GM20000 (cell line): ENCODE data around the gene ITPR3.

Experiments used
- DNase-seq: peaks from one replicate; pipeline ENCODE4 v3.0.0; 2012; ENCODE audit warnings: low spot score
- TF ChIP-seq, protein P1 (sequence below): IDR thresholded peaks from 2 replicates; pipeline ENCODE4 v1.5.1; 2012; ENCODE audit warnings: mild to moderate bottlenecking, control low read depth; ENCODE audit errors: extremely low read depth, missing control alignments

Gene ITPR3

DNA sequence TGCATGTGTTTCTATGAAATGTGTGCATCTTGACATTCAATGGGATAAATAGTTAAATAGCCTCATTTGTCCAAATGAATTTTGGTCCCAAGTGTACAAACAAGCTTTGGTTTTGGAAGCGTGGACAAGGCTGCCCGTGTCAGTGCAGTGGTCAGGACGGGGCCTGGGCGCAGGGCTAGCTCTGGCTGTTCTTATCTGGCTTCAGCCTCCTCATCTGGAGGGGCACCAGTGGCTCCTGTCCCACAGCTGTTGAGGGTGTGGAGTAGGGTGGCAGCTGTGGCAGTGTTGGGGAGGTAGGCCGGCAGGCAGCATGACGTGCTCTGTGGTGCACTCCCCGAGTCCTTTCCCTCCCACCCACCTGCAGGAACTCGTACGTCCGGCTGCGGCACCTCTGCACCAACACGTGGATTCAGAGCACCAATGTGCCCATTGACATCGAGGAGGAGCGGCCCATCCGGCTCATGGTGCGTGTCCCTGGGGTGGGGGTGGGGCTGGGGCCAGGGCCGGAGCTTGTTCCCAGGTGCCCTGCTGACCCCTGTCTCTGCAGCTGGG, 43.5 kb downstream of the ITPR3 start:
- DNase-seq: no peak
- TF ChIP-seq, protein P1, sequence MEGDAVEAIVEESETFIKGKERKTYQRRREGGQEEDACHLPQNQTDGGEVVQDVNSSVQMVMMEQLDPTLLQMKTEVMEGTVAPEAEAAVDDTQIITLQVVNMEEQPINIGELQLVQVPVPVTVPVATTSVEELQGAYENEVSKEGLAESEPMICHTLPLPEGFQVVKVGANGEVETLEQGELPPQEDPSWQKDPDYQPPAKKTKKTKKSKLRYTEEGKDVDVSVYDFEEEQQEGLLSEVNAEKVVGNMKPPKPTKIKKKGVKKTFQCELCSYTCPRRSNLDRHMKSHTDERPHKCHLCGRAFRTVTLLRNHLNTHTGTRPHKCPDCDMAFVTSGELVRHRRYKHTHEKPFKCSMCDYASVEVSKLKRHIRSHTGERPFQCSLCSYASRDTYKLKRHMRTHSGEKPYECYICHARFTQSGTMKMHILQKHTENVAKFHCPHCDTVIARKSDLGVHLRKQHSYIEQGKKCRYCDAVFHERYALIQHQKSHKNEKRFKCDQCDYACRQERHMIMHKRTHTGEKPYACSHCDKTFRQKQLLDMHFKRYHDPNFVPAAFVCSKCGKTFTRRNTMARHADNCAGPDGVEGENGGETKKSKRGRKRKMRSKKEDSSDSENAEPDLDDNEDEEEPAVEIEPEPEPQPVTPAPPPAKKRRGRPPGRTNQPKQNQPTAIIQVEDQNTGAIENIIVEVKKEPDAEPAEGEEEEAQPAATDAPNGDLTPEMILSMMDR: no peak

DNA sequence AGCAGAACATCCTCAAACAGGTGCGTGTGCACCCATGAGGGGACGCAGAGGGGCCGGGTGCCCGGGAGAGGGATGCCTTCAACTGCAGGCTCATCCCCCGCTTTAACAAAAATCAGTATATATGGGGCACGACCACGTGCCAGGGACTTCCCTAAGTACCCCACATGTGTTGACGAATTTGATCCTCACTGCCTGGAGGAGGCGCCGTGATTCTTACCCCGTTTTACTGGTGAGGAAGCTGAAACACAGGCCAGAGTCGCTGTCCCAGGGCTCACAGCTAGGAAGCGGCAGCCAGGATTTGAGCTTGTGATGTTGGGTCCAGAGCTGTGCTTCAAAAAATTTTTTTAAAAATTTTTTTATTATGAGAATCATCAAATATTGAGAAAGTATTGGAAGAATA, 44.8 kb downstream of the ITPR3 start:
- TF ChIP-seq, protein P1: no peak

GRCh38 chr6:33667072-33667471, 46.0 kb downstream of the ITPR3 start:
- TF ChIP-seq, protein P1: no peak
- DNase-seq: no peak

More for the DNA sequence above, 44.8 kb downstream of the ITPR3 start:
- DNase-seq: no peak

GRCh38 chr6:33667776-33668175, 46.7 kb downstream of the ITPR3 start:
- TF ChIP-seq, protein P1: no peak
- DNase-seq: no peak

DNA sequence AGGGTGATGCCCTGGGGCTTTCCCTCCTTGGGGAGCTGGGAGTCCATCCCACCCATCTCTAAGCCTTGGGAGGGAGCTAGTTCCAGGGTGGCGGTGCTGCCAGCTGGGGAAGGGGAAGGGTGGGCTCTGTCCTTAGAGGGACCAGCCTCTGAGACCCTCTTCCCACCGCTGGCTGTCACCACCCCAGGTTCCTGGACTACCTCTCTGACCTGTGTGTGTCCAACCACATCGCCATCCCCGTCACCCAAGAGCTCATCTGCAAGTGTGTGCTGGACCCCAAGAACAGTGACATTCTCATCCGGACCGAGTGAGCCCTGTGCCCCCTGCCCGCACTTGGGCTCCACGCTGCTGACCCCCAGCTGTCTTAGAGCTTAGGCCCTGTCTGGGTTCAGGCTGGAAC, 47.2 kb downstream of the ITPR3 start:
- no peak for DNase-seq
- TF ChIP-seq, protein P1: no peak

DNA sequence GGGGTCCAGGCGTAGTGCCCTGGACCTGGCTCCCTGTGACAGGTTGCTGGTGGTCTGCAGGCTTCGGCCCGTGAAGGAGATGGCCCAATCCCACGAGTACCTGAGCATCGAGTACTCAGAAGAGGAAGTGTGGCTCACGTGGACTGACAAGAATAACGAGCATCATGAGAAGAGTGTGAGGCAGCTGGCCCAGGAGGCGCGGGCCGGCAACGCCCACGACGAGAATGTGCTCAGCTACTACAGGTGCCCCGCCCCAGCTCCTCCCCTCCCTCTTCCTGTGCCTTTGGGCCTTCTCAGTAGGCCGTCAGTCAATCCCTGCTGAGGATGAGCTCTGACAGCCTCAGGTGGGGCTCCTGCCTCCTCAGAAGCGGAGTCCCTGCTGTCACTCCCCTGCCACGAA, 47.8 kb downstream of the ITPR3 start:
- TF ChIP-seq, protein P1: no peak
- no peak for DNase-seq

GRCh38 chr6:33670086-33670660, 49.1 kb downstream of the ITPR3 start:
- no peak for DNase-seq

More at GRCh38 chr6:33670086-33670660, 49.1 kb downstream of the ITPR3 start:
- TF ChIP-seq, protein P1: no peak
